ENCODE data around the gene NAGPA. TPM values are rescaled to one million over a fixed set of nuclear protein-coding genes. Genes with fewer than 3 reads are reported as not detected.

NAGPA gene
- total RNA-seq, 1 donor from 2014 or later: 6.6 TPM

DNA sequence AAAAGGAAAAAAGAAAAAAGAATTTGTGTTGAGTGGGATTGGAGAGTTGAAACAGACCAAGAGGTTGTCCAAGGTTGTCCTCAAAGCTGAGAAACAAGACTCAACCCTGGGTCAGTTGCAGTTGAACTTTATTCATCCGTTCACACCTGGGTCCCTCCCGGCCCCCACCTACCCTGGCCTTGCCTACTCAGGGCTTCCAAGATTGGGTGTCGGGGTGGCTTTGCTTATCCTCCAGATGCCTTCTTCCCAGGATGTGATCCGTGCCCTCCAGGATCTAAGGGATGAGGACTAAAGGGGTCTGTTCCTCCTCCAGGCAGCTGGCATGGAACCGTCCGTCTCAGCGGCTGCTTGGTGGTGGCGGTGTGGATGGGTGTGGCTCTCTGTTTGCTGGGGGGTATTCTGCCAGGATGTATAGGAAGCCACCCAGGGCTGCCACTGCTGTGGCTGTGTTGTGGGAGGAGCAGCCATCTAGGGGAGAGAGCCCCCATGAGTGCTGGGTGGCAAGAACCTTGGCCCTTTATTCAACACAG, 10.3 kb upstream of the NAGPA start:
- no peaks in the 10 kb centered on the region for H3K9me3 ChIP-seq (replicated peaks)
- intact Hi-C loops (cut with micrococcal nuclease): no loop called here
- H3K4me1 ChIP-seq: no peaks in the 10 kb centered on the region
- no peaks in the 10 kb centered on the region for H3K27me3 ChIP-seq (ENCODE audit: low read depth)
- no peak overlapping the region for H3K27ac ChIP-seq (replicated peaks)
- DNase-seq: no peak
- H3K36me3 ChIP-seq: no peaks in the 10 kb centered on the region
- TF ChIP-seq, protein P1, sequence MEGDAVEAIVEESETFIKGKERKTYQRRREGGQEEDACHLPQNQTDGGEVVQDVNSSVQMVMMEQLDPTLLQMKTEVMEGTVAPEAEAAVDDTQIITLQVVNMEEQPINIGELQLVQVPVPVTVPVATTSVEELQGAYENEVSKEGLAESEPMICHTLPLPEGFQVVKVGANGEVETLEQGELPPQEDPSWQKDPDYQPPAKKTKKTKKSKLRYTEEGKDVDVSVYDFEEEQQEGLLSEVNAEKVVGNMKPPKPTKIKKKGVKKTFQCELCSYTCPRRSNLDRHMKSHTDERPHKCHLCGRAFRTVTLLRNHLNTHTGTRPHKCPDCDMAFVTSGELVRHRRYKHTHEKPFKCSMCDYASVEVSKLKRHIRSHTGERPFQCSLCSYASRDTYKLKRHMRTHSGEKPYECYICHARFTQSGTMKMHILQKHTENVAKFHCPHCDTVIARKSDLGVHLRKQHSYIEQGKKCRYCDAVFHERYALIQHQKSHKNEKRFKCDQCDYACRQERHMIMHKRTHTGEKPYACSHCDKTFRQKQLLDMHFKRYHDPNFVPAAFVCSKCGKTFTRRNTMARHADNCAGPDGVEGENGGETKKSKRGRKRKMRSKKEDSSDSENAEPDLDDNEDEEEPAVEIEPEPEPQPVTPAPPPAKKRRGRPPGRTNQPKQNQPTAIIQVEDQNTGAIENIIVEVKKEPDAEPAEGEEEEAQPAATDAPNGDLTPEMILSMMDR (IDR thresholded peaks at IDR 0.05; ENCODE audit: borderline replicate concordance): no peak
- H3K4me3 ChIP-seq: no peak overlapping the region

DNA sequence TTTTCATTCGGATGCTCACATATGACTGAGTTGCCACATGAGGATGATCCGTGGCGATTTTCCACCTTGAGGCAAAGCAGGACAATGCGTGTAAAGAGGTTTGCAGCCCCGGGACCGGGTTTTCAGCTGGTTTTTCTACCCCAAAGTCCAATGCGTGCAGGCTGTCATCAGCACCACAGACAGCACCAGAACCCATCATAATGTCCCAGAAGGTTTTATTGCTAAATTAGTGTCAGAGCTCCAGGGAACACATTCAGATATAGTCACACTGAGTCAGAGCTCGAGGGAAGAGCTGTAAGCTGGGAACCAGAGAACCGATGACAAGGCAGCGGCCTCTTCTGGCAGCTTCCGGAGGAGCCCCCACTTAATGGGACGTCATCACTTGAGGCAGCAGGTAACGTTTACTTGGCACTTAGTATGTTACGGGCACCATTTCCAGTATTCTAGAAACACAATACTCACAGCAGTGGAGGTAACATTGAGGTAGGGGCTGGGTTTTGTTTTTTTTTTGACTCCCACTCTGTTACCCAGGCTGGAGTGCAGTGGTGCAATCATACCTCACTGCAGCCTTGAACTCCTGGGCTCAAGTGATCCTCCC, 8.9 kb upstream of the NAGPA start:
- no peaks in the 10 kb centered on the region for H3K4me1 ChIP-seq
- no peak overlapping the region for H3K27ac ChIP-seq (replicated peaks)
- H3K27me3 ChIP-seq (ENCODE audit: low read depth): no peaks in the 10 kb centered on the region
- no peaks in the 10 kb centered on the region for H3K9me3 ChIP-seq (replicated peaks)
- TF ChIP-seq, protein P1 (IDR thresholded peaks at IDR 0.05; ENCODE audit: borderline replicate concordance): no peak
- H3K36me3 ChIP-seq: no peaks in the 10 kb centered on the region
- DNase-seq: no peak
- no peak overlapping the region for H3K4me3 ChIP-seq
- intact Hi-C loops (cut with micrococcal nuclease): no loop called here

DNA sequence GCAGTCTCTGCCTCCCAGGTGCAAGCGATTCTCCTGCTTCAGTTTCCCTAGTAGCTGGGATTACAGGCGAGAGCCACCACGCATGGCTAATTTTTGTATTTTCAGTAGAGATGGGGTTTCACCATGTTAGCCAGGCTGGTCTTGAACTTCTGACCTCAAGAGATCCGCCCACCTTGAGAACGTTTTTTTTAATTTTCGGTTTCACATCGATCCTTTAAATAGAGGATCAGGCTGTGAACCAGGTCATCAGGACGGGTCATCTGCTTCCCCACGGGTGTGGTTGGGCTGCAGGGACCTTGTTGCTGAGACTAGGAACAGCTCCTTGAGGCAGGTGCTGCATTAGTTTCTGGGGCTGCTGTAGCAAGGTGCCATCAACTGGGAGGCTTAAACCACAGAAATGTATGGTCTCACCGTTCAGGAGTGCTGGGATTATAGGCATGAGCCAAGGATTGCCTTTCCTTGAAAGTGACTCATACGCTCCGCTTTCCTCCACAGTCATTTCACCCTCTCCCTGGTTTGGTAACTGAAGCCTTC, 7.9 kb upstream of the NAGPA start:
- H3K36me3 ChIP-seq: no peaks in the 10 kb centered on the region
- H3K9me3 ChIP-seq (replicated peaks): no peaks in the 10 kb centered on the region
- intact Hi-C loops (cut with micrococcal nuclease): no loop called here
- DNase-seq: no peak
- H3K4me3 ChIP-seq: no peak overlapping the region
- no peak overlapping the region for H3K27ac ChIP-seq (replicated peaks)
- TF ChIP-seq, protein P1 (IDR thresholded peaks at IDR 0.05; ENCODE audit: borderline replicate concordance): no peak
- H3K4me1 ChIP-seq: no peaks in the 10 kb centered on the region
- no peaks in the 10 kb centered on the region for H3K27me3 ChIP-seq (ENCODE audit: low read depth)

DNA sequence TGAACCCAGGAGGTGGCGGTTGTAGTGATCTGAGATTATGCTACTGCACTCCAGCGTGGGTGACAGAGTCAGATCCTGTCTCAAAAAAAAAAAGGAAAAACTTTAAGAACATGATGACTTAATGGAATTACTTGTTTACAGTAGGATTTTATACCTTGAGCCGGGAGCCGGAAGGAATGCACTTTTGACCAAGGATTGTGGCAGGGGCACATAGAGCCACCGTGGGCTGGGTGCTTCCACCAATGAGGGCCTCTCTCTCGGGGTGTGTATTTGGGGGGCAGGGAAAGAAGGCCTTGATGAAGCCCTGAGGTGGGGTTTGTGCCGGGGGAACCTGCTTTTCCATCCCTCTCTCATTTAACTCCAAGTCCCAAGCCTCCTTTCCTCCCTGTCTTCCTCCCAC, 6.7 kb upstream of the NAGPA start:
- intact Hi-C loops (cut with micrococcal nuclease): no loop called here
- Histone ChIP-seq H3K27ac (replicated peaks) (no peak overlapping the region), H3K36me3 (no peaks in the 10 kb centered on the region), H3K27me3 (ENCODE audit: low read depth) (no peaks in the 10 kb centered on the region), H3K9me3 (replicated peaks) (no peaks in the 10 kb centered on the region), H3K4me1 (peaks cover 9% of the 10 kb centered on the region), H3K4me3 (no peak overlapping the region)
- TF ChIP-seq, protein P1 (IDR thresholded peaks at IDR 0.05; ENCODE audit: borderline replicate concordance): no peak
- DNase-seq: no peak

DNA sequence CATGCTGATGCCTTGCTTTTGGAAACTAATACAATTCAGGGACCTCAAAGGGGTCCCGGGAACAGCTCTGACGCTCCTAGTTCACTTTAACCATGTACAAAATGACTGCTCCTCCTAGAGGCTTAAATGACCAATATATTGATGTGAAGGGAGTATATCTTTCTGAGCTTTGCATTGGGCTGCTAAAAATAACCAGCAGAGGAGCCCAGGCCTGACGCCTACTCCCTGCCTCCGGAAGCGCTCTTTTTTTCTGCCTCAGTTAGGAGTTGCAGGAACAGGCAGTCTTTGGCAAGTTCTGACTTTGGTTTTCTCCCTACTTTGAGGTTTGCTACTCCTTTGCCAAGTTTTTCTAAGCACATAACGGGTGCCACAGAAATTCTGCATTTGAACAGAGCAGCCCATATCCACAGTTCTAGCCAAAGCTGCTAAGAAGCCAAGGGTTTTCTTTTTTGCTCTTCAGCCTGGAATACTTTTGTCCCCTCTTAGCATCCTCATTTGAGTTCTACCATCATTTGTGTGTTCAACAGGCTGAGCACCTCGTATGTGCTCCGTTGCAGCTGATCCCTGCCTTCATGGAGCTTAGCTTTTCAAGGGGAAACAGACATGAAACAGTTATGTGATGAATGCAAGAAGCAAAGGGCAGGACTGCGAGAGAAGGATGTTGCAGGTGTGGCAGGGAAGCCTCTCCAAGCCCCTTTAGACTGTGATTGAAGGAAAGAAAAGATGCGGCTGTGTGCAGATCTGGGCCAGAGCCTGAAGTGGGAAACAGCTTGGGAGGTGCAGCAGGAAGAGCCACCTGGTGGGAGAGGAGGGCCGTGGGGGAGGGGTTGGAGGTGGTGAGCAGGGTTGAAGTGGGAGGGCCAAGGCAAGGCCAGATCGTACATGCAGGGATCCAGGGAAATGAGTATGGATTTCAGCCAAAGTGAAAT, 2.8 kb upstream of the NAGPA start:
- no peak overlapping the region for H3K27ac ChIP-seq (replicated peaks)
- TF ChIP-seq, protein P1 (IDR thresholded peaks at IDR 0.05; ENCODE audit: borderline replicate concordance): no peak
- no peak overlapping the region for H3K4me3 ChIP-seq
- no peaks in the 10 kb centered on the region for H3K27me3 ChIP-seq (ENCODE audit: low read depth)
- peaks cover 34% of the 10 kb centered on the region for H3K4me1 ChIP-seq
- H3K9me3 ChIP-seq (replicated peaks): no peaks in the 10 kb centered on the region
- no peaks in the 10 kb centered on the region for H3K36me3 ChIP-seq
- DNase-seq: no peak
- intact Hi-C loops (cut with micrococcal nuclease): no loop called here
